ENCODE data around the gene DNAH6.

DNAH6 gene

GRCh38 chr2:84847326-84848050 lies 331.2 kb downstream of the DNAH6 start:
- Histone ChIP-seq H3K4me1 (ENCODE audit: control insufficient read depth, insufficient read depth, low read depth, low read length) (peaks cover 2% of the 10 kb centered on the region), H3K4ac (ENCODE audit: low read depth in 1 of 2, low read length in 2 of 2) (no peak overlapping the region), H2AK5ac (ENCODE audit: low read length, severe bottlenecking) (no peak overlapping the region)

DNA sequence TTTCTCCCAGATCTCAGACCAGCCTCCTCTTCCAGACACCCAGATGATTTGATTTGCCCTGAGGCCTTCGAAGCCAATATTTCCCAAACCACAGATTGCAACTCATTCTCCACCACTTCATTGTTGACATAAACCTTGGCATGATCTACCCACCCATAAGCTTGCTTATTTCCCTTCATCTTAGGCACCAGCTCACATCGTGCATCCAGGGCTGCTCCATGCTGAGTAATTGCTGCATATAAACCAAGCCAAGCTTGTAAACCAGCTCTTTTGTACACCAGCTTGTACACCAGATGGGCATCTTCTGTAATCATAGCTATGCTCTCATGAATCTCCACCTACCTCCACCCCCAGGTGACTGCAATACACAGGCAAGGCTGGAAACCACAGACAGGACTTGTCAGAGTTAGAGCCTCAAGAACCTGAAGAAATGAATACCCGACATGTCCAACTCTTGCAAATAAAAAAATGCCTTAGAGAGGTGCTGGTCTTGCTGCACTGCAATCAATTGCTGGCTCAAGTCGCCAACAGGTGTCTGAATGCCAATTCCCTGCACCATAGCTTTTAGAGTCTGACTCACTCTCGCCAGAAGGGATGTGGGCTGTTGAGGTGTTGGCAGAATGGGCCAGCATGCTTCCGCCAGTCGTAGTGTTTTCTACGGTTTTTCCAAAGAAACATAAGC lies 333.1 kb downstream of the DNAH6 start:
- H3K27ac ChIP-seq (ENCODE audit: low read length, poor library complexity, severe bottlenecking): no peak overlapping the region
- peaks cover 2% of the 10 kb centered on the region for H3K4me1 ChIP-seq (ENCODE audit: control insufficient read depth, insufficient read depth, low read depth, low read length)
- H2BK12ac ChIP-seq (ENCODE audit: low read length in 2 of 2): no peak overlapping the region
- H3K4ac ChIP-seq (ENCODE audit: low read depth in 1 of 2, low read length in 2 of 2): no peak overlapping the region
- H3K36me3 ChIP-seq (ENCODE audit: control insufficient read depth in 1 of 2, insufficient read depth in 2 of 2, low read depth in 1 of 2, low read length in 2 of 2): no peaks in the 10 kb centered on the region
- H3K79me1 ChIP-seq (replicated peaks; ENCODE audit: low read length, poor library complexity, severe bottlenecking): no peaks in the 10 kb centered on the region
- DNase-seq: no peak
- no peak overlapping the region for H3K18ac ChIP-seq (ENCODE audit: low read depth in 1 of 2, low read length in 2 of 2)
- no peak overlapping the region for H3K4me2 ChIP-seq (ENCODE audit: low read length, poor library complexity, severe bottlenecking)
- peaks cover 0 to 10% of the 10 kb centered on the region in 2 experiments for H3K27me3 ChIP-seq (ENCODE audit: control insufficient read depth in 1 of 2, insufficient read depth in 1 of 2, low read length in 2 of 2)
- no peak overlapping the region for H2BK120ac ChIP-seq (ENCODE audit: low read depth, low read length)
- no peak overlapping the region for H3K9ac ChIP-seq (ENCODE audit: low read length)
- no peaks in the 10 kb centered on the region for H3K9me3 ChIP-seq (ENCODE audit: control insufficient read depth, low read length)
- H4K8ac ChIP-seq (ENCODE audit: low read length): no peak overlapping the region
- no peak overlapping the region for H2AFZ ChIP-seq (ENCODE audit: low read depth, low read length)
- H2AK5ac ChIP-seq (ENCODE audit: low read length, severe bottlenecking): no peak overlapping the region
- H2BK15ac ChIP-seq (ENCODE audit: low read depth, poor library complexity, severe bottlenecking): no peak overlapping the region
- H3K4me3 ChIP-seq (ENCODE audit: insufficient read depth in 1 of 2, low read depth in 1 of 2, low read length in 2 of 2): no peak overlapping the region
- H3K23ac ChIP-seq (ENCODE audit: low read length in 2 of 2): no peak overlapping the region
- H4K91ac ChIP-seq (ENCODE audit: low read length): no peak overlapping the region
- H3K14ac ChIP-seq (ENCODE audit: low read length in 2 of 2): no peak overlapping the region
- H2BK5ac ChIP-seq (ENCODE audit: low read depth, low read length, poor library complexity, severe bottlenecking): no peak overlapping the region
- 84% methylated on average over 8 of the region's 8 CpGs for WGBS

More at GRCh38 chr2:84847326-84848050, 331.2 kb downstream of the DNAH6 start:
- no peak overlapping the region for H2BK120ac ChIP-seq (ENCODE audit: low read depth, low read length)
- no peak overlapping the region for H3K27ac ChIP-seq (ENCODE audit: low read length, poor library complexity, severe bottlenecking)
- no peak overlapping the region for H2BK5ac ChIP-seq (ENCODE audit: low read depth, low read length, poor library complexity, severe bottlenecking)
- 76% methylated on average over 4 of the region's 5 CpGs for WGBS
- H3K14ac ChIP-seq (ENCODE audit: low read length in 2 of 2): no peak overlapping the region
- no peak overlapping the region for H3K23ac ChIP-seq (ENCODE audit: low read length in 2 of 2)
- no peak overlapping the region for H2BK12ac ChIP-seq (ENCODE audit: low read length in 2 of 2)
- H3K18ac ChIP-seq (ENCODE audit: low read depth in 1 of 2, low read length in 2 of 2): no peak overlapping the region
- no peak overlapping the region for H4K8ac ChIP-seq (ENCODE audit: low read length)
- no peak overlapping the region for H2AFZ ChIP-seq (ENCODE audit: low read depth, low read length)
- H3K4me3 ChIP-seq (ENCODE audit: insufficient read depth in 1 of 2, low read depth in 1 of 2, low read length in 2 of 2): no peak overlapping the region
- no peak overlapping the region for H3K4me2 ChIP-seq (ENCODE audit: low read length, poor library complexity, severe bottlenecking)
- no peak overlapping the region for H3K9ac ChIP-seq (ENCODE audit: low read length)
- no peaks in the 10 kb centered on the region for H3K9me3 ChIP-seq (ENCODE audit: control insufficient read depth, low read length)
- H4K91ac ChIP-seq (ENCODE audit: low read length): no peak overlapping the region
- H3K27me3 ChIP-seq (ENCODE audit: control insufficient read depth in 1 of 2, insufficient read depth in 1 of 2, low read length in 2 of 2): peaks cover 0 to 13% of the 10 kb centered on the region in 2 experiments
- no peaks in the 10 kb centered on the region for H3K79me1 ChIP-seq (replicated peaks; ENCODE audit: low read length, poor library complexity, severe bottlenecking)
- no peak overlapping the region for H2BK15ac ChIP-seq (ENCODE audit: low read depth, poor library complexity, severe bottlenecking)
- no peak for DNase-seq
- H3K36me3 ChIP-seq (ENCODE audit: control insufficient read depth in 1 of 2, insufficient read depth in 2 of 2, low read depth in 1 of 2, low read length in 2 of 2): no peaks in the 10 kb centered on the region

GRCh38 chr2:84850471-84850870 lies 334.2 kb downstream of the DNAH6 start:
- H3K23ac ChIP-seq (ENCODE audit: low read length in 2 of 2): no peak overlapping the region
- H2AK5ac ChIP-seq (ENCODE audit: low read length, severe bottlenecking): no peak overlapping the region
- H2BK12ac ChIP-seq (ENCODE audit: low read length in 2 of 2): no peak overlapping the region
- H3K27ac ChIP-seq (ENCODE audit: low read length, poor library complexity, severe bottlenecking): no peak overlapping the region
- H4K8ac ChIP-seq (ENCODE audit: low read length): no peak overlapping the region
- H2AFZ ChIP-seq (ENCODE audit: low read depth, low read length): no peak overlapping the region
- H3K14ac ChIP-seq (ENCODE audit: low read length in 2 of 2): no peak overlapping the region
- H3K4me1 ChIP-seq (ENCODE audit: control insufficient read depth, insufficient read depth, low read depth, low read length): peaks cover 2% of the 10 kb centered on the region
- no peak overlapping the region for H4K91ac ChIP-seq (ENCODE audit: low read length)
- 98% methylated on average over 4 of the region's 4 CpGs for WGBS
- H2BK15ac ChIP-seq (ENCODE audit: low read depth, poor library complexity, severe bottlenecking): no peak overlapping the region
- DNase-seq: no peak
- H3K79me1 ChIP-seq (replicated peaks; ENCODE audit: low read length, poor library complexity, severe bottlenecking): no peaks in the 10 kb centered on the region
- H3K36me3 ChIP-seq (ENCODE audit: control insufficient read depth in 1 of 2, insufficient read depth in 2 of 2, low read depth in 1 of 2, low read length in 2 of 2): no peaks in the 10 kb centered on the region
- no peak overlapping the region for H3K18ac ChIP-seq (ENCODE audit: low read depth in 1 of 2, low read length in 2 of 2)
- H3K4me2 ChIP-seq (ENCODE audit: low read length, poor library complexity, severe bottlenecking): no peak overlapping the region
- no peaks in the 10 kb centered on the region for H3K9me3 ChIP-seq (ENCODE audit: control insufficient read depth, low read length)
- H2BK120ac ChIP-seq (ENCODE audit: low read depth, low read length): no peak overlapping the region
- H2BK5ac ChIP-seq (ENCODE audit: low read depth, low read length, poor library complexity, severe bottlenecking): no peak overlapping the region
- H3K4me3 ChIP-seq (ENCODE audit: insufficient read depth in 1 of 2, low read depth in 1 of 2, low read length in 2 of 2): no peak overlapping the region
- H3K4ac ChIP-seq (ENCODE audit: low read depth in 1 of 2, low read length in 2 of 2): no peak overlapping the region
- H3K27me3 ChIP-seq (ENCODE audit: control insufficient read depth in 1 of 2, insufficient read depth in 1 of 2, low read length in 2 of 2): peaks cover 0 to 13% of the 10 kb centered on the region in 2 experiments
- no peak overlapping the region for H3K9ac ChIP-seq (ENCODE audit: low read length)

- Histone ChIP-seq H3K4ac (ENCODE audit: low read depth in 1 of 2, low read length in 2 of 2) (no peak overlapping the region), H2AFZ (ENCODE audit: low read depth, low read length) (no peak overlapping the region), H3K27me3 (ENCODE audit: control insufficient read depth in 1 of 2, insufficient read depth in 1 of 2, low read length in 2 of 2) (peaks cover 0 to 15% of the 10 kb centered on the region in 2 experiments), H3K23ac (ENCODE audit: low read length in 2 of 2) (no peak overlapping the region), H3K36me3 (ENCODE audit: control insufficient read depth in 1 of 2, insufficient read depth in 2 of 2, low read depth in 1 of 2, low read length in 2 of 2) (no peaks in the 10 kb centered on the region), H2BK15ac (ENCODE audit: low read depth, poor library complexity, severe bottlenecking) (no peak overlapping the region), H2BK120ac (ENCODE audit: low read depth, low read length) (no peak overlapping the region), H3K9me3 (ENCODE audit: control insufficient read depth, low read length) (no peaks in the 10 kb centered on the region), H3K27ac (ENCODE audit: low read length, poor library complexity, severe bottlenecking) (no peak overlapping the region), H2AK5ac (ENCODE audit: low read length, severe bottlenecking) (no peak overlapping the region), H3K79me1 (replicated peaks; ENCODE audit: low read length, poor library complexity, severe bottlenecking) (no peaks in the 10 kb centered on the region), H3K4me1 (ENCODE audit: control insufficient read depth, insufficient read depth, low read depth, low read length) (no peaks in the 10 kb centered on the region), H3K4me2 (ENCODE audit: low read length, poor library complexity, severe bottlenecking) (no peak overlapping the region), H4K8ac (ENCODE audit: low read length) (no peak overlapping the region), H3K9ac (ENCODE audit: low read length) (no peak overlapping the region), H2BK5ac (ENCODE audit: low read depth, low read length, poor library complexity, severe bottlenecking) (no peak overlapping the region), H3K18ac (ENCODE audit: low read depth in 1 of 2, low read length in 2 of 2) (no peak overlapping the region), H3K4me3 (ENCODE audit: insufficient read depth in 1 of 2, low read depth in 1 of 2, low read length in 2 of 2) (no peak overlapping the region), H3K14ac (ENCODE audit: low read length in 2 of 2) (no peak overlapping the region), H4K91ac (ENCODE audit: low read length) (no peak overlapping the region), H2BK12ac (ENCODE audit: low read length in 2 of 2) (no peak overlapping the region)
- WGBS: 59% methylated on average over 2 of the region's 3 CpGs
- no peak for DNase-seq
Observed at GRCh38 chr2:84851876-84852275, 335.6 kb downstream of the DNAH6 start.
